Fibroblast of the aortic adventitia (primary cell): ENCODE results near the gene DHRSX. TPM values are rescaled to one million over a fixed set of nuclear protein-coding genes. Genes with fewer than 3 reads are reported as not detected.

ENCODE experiments used
- DNase-seq: peaks from one replicate; pipeline ENCODE4 v3.0.0-alpha.2; 2010; ENCODE audit warnings: low read depth
- H3K4me3 ChIP-seq: 2 replicates; pipeline ENCODE4 v1.5.1; 2011; ENCODE audit warnings: low read depth, mild to moderate bottlenecking, control low read depth, low read length, moderate library complexity
- total RNA-seq: library from RNA; depleted of rRNA; stranded (reverse); fragments of >200 nt; gene quantifications from 2 replicates; pipeline ENCODE4 v1.2.3, GENCODE V29; 2012; ENCODE audit warnings: low replicate concordance
- TF ChIP-seq, protein P1 (sequence below): IDR thresholded peaks from 2 replicates; pipeline ENCODE4 v1.5.1; 2011; ENCODE audit warnings: mild to moderate bottlenecking, low read length, control low read depth, inconsistent platforms; ENCODE audit not compliant: insufficient read depth

Gene DHRSX
- total RNA-seq, 1 donor, result 17.5 TPM

- no peak overlapping the region for H3K4me3 ChIP-seq
- DNase-seq, result no peak
- TF ChIP-seq, protein P1, sequence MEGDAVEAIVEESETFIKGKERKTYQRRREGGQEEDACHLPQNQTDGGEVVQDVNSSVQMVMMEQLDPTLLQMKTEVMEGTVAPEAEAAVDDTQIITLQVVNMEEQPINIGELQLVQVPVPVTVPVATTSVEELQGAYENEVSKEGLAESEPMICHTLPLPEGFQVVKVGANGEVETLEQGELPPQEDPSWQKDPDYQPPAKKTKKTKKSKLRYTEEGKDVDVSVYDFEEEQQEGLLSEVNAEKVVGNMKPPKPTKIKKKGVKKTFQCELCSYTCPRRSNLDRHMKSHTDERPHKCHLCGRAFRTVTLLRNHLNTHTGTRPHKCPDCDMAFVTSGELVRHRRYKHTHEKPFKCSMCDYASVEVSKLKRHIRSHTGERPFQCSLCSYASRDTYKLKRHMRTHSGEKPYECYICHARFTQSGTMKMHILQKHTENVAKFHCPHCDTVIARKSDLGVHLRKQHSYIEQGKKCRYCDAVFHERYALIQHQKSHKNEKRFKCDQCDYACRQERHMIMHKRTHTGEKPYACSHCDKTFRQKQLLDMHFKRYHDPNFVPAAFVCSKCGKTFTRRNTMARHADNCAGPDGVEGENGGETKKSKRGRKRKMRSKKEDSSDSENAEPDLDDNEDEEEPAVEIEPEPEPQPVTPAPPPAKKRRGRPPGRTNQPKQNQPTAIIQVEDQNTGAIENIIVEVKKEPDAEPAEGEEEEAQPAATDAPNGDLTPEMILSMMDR, result no peak
Observed at GRCh38 chrX:2327423-2327822, 173.4 kb downstream of the DHRSX start.

DNA sequence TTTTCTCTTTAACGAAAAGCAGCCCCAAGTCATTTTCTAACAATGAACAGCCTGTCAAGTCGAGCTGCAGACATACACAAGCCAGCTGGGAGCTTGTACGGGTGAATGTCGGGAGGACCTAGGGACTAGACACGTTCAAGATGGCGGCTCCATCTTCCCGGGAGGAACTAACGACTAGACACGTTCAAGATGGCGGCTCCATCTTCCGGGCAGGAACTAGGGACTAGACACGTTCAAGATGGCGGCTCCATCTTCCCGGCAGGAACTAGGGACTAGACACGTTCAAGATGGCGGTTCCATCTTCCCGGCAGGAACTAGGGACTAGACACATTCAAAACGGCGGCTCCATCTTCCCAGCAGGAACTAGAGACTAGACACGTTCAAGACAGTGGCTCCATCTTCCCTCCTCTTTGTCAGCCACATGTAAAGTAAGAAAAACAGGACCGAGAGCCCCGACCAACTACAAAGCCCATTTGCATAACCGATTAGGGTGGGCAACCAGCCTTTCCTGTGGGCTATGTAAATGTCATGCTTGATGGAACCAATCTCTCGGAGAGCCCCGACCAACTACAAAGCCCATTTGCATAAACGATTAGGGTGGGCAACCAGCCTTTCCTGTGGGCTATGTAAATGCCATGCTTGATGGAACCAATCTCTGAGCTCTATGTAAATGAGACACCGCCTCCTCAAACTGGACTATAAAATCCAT lies 175.5 kb downstream of the DHRSX start:
- DNase-seq, result peak; percentile 85
- TF ChIP-seq, protein P1, result no peak
- H3K4me3 ChIP-seq, result peak overlapping the region; percentile 43

GRCh38 chrX:2324151-2324550 lies 176.6 kb downstream of the DHRSX start:
- no peak for DNase-seq
- TF ChIP-seq, protein P1, result no peak
- no peak overlapping the region for H3K4me3 ChIP-seq

- TF ChIP-seq, protein P1, result no peak
- DNase-seq, result no peak
- H3K4me3 ChIP-seq, result no peak overlapping the region
Observed at GRCh38 chrX:2321411-2321810, 179.4 kb downstream of the DHRSX start.

- TF ChIP-seq, protein P1, result no peak
- H3K4me3 ChIP-seq, result no peak overlapping the region
- peak; percentile 58 for DNase-seq
Observed at GRCh38 chrX:2320580-2321327, 180.0 kb downstream of the DHRSX start.

- DNase-seq, result no peak
- no peak overlapping the region for H3K4me3 ChIP-seq
- TF ChIP-seq, protein P1, result no peak
Observed at GRCh38 chrX:2320089-2320488, 180.7 kb downstream of the DHRSX start.
